ENCODE data around the gene EDC3. TPM values are rescaled to one million over a fixed set of nuclear protein-coding genes. Genes with fewer than 3 reads are reported as not detected.
"Not testable (repeated sequence)": the region's sequence is repeated elsewhere in the genome, so short reads cannot be mapped to it uniquely, and the experiment has no call there.

EDC3 gene
- 10 to 100 TPM; 37.3 to 45.4 (median 41.4) TPM for polyA plus RNA-seq (ENCODE audit: insufficient read length in 4 of 4)

- peak; percentile 84 to 90 (median 85) for DNase-seq (ENCODE audit: low read depth in 4 of 4, low spot score in 3 of 4)
These were observed at the start of gene EDC3 for GRCh38 chr15:74695597-74696397. TSS of gene EDC3 (minus strand) at chr15:74696024. CDS start at chr15:74675124, 20,900 bp downstream.

- DNase-seq (ENCODE audit: low read depth in 4 of 4, low spot score in 3 of 4) = no peak
These were observed 46.6 kb upstream of the EDC3 start for GRCh38 chr15:74742422-74742821.

GRCh38 chr15:74738239-74738638 is 42.4 kb upstream of the EDC3 start:
- DNase-seq (ENCODE audit: low read depth in 4 of 4, low spot score in 3 of 4) = not testable (repeated sequence)

GRCh38 chr15:74735305-74735704 is 39.5 kb upstream of the EDC3 start:
- no peak for DNase-seq (ENCODE audit: low read depth in 4 of 4, low spot score in 3 of 4)

GRCh38 chr15:74733269-74733668 is 37.4 kb upstream of the EDC3 start:
- DNase-seq (ENCODE audit: low read depth in 4 of 4, low spot score in 3 of 4) = no peak

GRCh38 chr15:74732846-74733245 is 37.0 kb upstream of the EDC3 start:
- no peak for DNase-seq (ENCODE audit: low read depth in 4 of 4, low spot score in 3 of 4)

- DNase-seq (ENCODE audit: low read depth in 4 of 4, low spot score in 3 of 4) = no peak
These were observed 34.9 kb upstream of the EDC3 start for GRCh38 chr15:74730619-74731316.

GRCh38 chr15:74729372-74729771 is 33.5 kb upstream of the EDC3 start:
- not testable (repeated sequence) for DNase-seq (ENCODE audit: low read depth in 4 of 4, low spot score in 3 of 4)

GRCh38 chr15:74728699-74729098 is 32.9 kb upstream of the EDC3 start:
- DNase-seq (ENCODE audit: low read depth in 4 of 4, low spot score in 3 of 4) = not testable (repeated sequence)

GRCh38 chr15:74727727-74728126 is 31.9 kb upstream of the EDC3 start:
- no peak for DNase-seq (ENCODE audit: low read depth in 4 of 4, low spot score in 3 of 4)

- DNase-seq (ENCODE audit: low read depth in 4 of 4, low spot score in 3 of 4) = no peak
These were observed 30.9 kb upstream of the EDC3 start for GRCh38 chr15:74726774-74727164.

GRCh38 chr15:74725845-74726773 is 30.3 kb upstream of the EDC3 start:
- no peak for DNase-seq (ENCODE audit: low read depth in 4 of 4, low spot score in 3 of 4)

GRCh38 chr15:74725225-74725774 is 29.5 kb upstream of the EDC3 start, which contains the start of gene CYP1A1:
TSS of gene CYP1A1 (minus strand) at chr15:74725528. CDS start at chr15:74723097, 2,431 bp downstream.
- DNase-seq (ENCODE audit: low read depth in 4 of 4, low spot score in 3 of 4) = no peak

- DNase-seq (ENCODE audit: low read depth in 4 of 4, low spot score in 3 of 4) = no peak
These were observed 28.9 kb upstream of the EDC3 start for GRCh38 chr15:74724570-74725224.

GRCh38 chr15:74723754-74724334 is 28.0 kb upstream of the EDC3 start:
- DNase-seq (ENCODE audit: low read depth in 4 of 4, low spot score in 3 of 4) = peak in 3 of 4 donors; percentile 25 to 56 (median 43)

GRCh38 chr15:74723187-74723586 is 27.4 kb upstream of the EDC3 start:
- DNase-seq (ENCODE audit: low read depth in 4 of 4, low spot score in 3 of 4) = no peak

- DNase-seq (ENCODE audit: low read depth in 4 of 4, low spot score in 3 of 4) = no peak
These were observed 26.8 kb upstream of the EDC3 start for GRCh38 chr15:74722591-74722990.

- no peak for DNase-seq (ENCODE audit: low read depth in 4 of 4, low spot score in 3 of 4)
These were observed 20.8 kb upstream of the EDC3 start for GRCh38 chr15:74716651-74717050.

- no peak for DNase-seq (ENCODE audit: low read depth in 4 of 4, low spot score in 3 of 4)
These were observed 16.5 kb upstream of the EDC3 start for GRCh38 chr15:74712311-74712710.

Data from right renal pelvis (tissue), 4 donors.